ENCODE measurements around the gene SH3RF2. TPM values are rescaled to one million over a fixed set of nuclear protein-coding genes. Genes with fewer than 3 reads are reported as not detected.

Gene SH3RF2
- total and polyA plus RNA-seq, 4 experiments from 2014 or later: not detected

DNA sequence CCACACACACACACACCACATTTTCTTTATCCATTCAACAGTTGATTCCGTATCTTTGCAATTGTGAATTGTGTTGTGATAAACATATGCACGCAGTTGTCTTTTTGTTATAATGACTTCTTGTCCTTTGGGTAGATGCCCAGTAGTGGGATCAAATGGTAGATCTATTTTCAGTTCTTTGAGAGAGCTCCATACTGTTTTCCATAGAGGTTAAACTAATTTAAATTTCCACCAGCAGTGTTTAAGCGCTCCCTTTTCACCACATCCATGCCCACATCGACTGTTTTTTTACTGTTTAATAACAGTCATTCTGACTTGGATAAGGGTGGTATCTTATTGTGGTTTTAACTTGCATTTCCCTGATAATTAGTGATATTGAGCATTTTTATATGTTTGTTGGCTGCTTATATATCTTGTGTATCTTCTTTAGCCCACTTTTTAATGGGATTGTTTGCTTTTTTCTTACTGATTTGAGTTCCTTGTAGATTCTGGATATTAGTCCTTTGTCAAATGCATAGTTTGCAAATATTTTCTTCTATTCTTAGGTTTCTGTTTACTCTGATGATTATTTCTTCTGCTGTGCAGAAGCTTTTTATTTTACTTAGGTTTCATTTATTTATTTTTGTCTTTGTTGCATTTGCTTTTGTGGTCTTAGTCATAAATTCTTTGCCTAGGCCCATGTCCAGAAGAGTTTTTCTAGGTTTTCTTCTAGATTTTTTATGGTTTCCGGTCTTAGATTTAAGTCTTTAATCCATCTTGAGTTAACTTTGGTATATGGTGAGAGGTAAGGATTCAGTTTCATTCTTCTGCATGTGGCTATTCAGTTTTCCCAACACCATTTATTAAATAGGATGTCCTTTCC, 82.4 kb downstream of the SH3RF2 start:
- Mint-ChIP-seq H3K27me3 (peaks cover 0 to 5% of the 10 kb centered on the region in 2 donors), H3K4me1 (no peaks in the 10 kb centered on the region), H3K36me3 (no peaks in the 10 kb centered on the region), H3K4me3 (no peak overlapping the region), H3K9me3 (peaks cover 0 to 3% (median 0%) of the 10 kb centered on the region in 8 donors), H3K27ac (no peak overlapping the region)
- Histone ChIP-seq H3K27me3 (ENCODE audit: insufficient read depth, low read length) (no peaks in the 10 kb centered on the region), H3K4me3 (ENCODE audit: low read length in 2 of 2) (no peak overlapping the region), H3K27ac (ENCODE audit: low read depth, low read length) (no peak overlapping the region), H3K36me3 (ENCODE audit: insufficient read depth, low read length) (no peaks in the 10 kb centered on the region), H3K9me3 (ENCODE audit: control insufficient read depth in 1 of 2, low read length in 2 of 2) (no peaks in the 10 kb centered on the region), H3K4me1 (ENCODE audit: insufficient read depth, low read length) (no peaks in the 10 kb centered on the region)
- ChIA-PET POLR2A (ENCODE audit: partially characterized antibody) (no interaction called here), CTCF (ENCODE audit: partially characterized antibody) (interaction anchor here (1.6 kb wide), 1 partner anchor 22 kb away, joined by 3 read pairs; no protein-coding TSS in a partner anchor)
- DNase-seq: no peak
- intact Hi-C loops (cut with micrococcal nuclease): no loop called here

- Histone ChIP-seq H3K36me3 (ENCODE audit: insufficient read depth, low read length) (no peaks in the 10 kb centered on the region), H3K9me3 (ENCODE audit: control insufficient read depth in 1 of 2, low read length in 2 of 2) (no peaks in the 10 kb centered on the region), H3K4me3 (ENCODE audit: low read length in 2 of 2) (no peak overlapping the region), H3K4me1 (ENCODE audit: insufficient read depth, low read length) (no peaks in the 10 kb centered on the region), H3K27ac (ENCODE audit: low read depth, low read length) (no peak overlapping the region), H3K27me3 (ENCODE audit: insufficient read depth, low read length) (no peaks in the 10 kb centered on the region)
- Mint-ChIP-seq H3K9me3 (peaks cover 0 to 3% (median 0%) of the 10 kb centered on the region in 8 donors), H3K36me3 (no peaks in the 10 kb centered on the region), H3K4me1 (no peaks in the 10 kb centered on the region), H3K27me3 (peaks cover 0 to 4% of the 10 kb centered on the region in 2 donors), H3K4me3 (no peak overlapping the region), H3K27ac (no peak overlapping the region)
- no peak for DNase-seq
- POLR2A ChIA-PET (ENCODE audit: partially characterized antibody): no interaction called here
- CTCF ChIA-PET (ENCODE audit: partially characterized antibody): no interaction called here
- intact Hi-C loops (cut with micrococcal nuclease): no loop called here
Observed at GRCh38 chr5:146020100-146020499, 83.7 kb downstream of the SH3RF2 start.

DNA sequence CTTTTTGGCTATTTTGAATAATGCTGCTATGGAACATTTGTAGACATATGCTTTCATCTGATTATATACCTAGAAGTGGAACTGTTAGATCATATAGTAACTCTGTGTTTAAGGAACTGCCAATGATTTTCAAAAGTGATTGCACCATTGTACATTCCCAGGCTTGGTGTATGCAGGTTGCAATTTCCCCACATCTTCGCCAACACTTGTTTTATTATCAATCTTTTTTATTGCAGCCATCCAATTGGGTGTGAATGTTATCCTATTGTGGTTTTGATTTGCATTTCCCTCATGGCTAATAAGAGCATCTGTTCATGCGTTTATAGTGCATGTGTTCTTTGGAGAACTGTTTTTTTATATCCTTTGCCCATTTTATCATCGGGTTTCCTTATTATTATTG, 87.7 kb downstream of the SH3RF2 start:
- Histone ChIP-seq H3K4me1 (ENCODE audit: insufficient read depth, low read length) (no peaks in the 10 kb centered on the region), H3K27me3 (ENCODE audit: insufficient read depth, low read length) (no peaks in the 10 kb centered on the region), H3K36me3 (ENCODE audit: insufficient read depth, low read length) (no peaks in the 10 kb centered on the region), H3K9me3 (ENCODE audit: control insufficient read depth in 1 of 2, low read length in 2 of 2) (no peaks in the 10 kb centered on the region), H3K4me3 (ENCODE audit: low read length in 2 of 2) (no peak overlapping the region), H3K27ac (ENCODE audit: low read depth, low read length) (no peak overlapping the region)
- H3K36me3 Mint-ChIP-seq: no peaks in the 10 kb centered on the region
- intact Hi-C loops (cut with micrococcal nuclease): no loop called here
- DNase-seq: no peak
- ChIA-PET POLR2A (ENCODE audit: partially characterized antibody) (no interaction called here), CTCF (ENCODE audit: partially characterized antibody) (no interaction called here)
- H3K27ac Mint-ChIP-seq: no peak overlapping the region
- peaks cover 0 to 3% (median 0%) of the 10 kb centered on the region in 8 donors for H3K9me3 Mint-ChIP-seq
- no peaks in the 10 kb centered on the region for H3K4me1 Mint-ChIP-seq
- peaks cover 1 to 3% of the 10 kb centered on the region in 2 donors for H3K27me3 Mint-ChIP-seq
- H3K4me3 Mint-ChIP-seq: no peak overlapping the region

GRCh38 chr5:146025114-146025680, 88.8 kb downstream of the SH3RF2 start:
- Mint-ChIP-seq H3K4me3 (no peak overlapping the region), H3K4me1 (no peaks in the 10 kb centered on the region), H3K36me3 (no peaks in the 10 kb centered on the region), H3K9me3 (peaks cover 0 to 3% (median 0%) of the 10 kb centered on the region in 8 donors), H3K27me3 (peaks cover 1 to 3% of the 10 kb centered on the region in 2 donors), H3K27ac (no peak overlapping the region)
- POLR2A ChIA-PET (ENCODE audit: partially characterized antibody): no interaction called here
- intact Hi-C loops (cut with micrococcal nuclease): no loop called here
- Histone ChIP-seq H3K4me1 (ENCODE audit: insufficient read depth, low read length) (no peaks in the 10 kb centered on the region), H3K36me3 (ENCODE audit: insufficient read depth, low read length) (no peaks in the 10 kb centered on the region), H3K4me3 (ENCODE audit: low read length in 2 of 2) (no peak overlapping the region), H3K9me3 (ENCODE audit: control insufficient read depth in 1 of 2, low read length in 2 of 2) (no peaks in the 10 kb centered on the region), H3K27ac (ENCODE audit: low read depth, low read length) (no peak overlapping the region), H3K27me3 (ENCODE audit: insufficient read depth, low read length) (no peaks in the 10 kb centered on the region)
- CTCF ChIA-PET (ENCODE audit: partially characterized antibody): no interaction called here
- DNase-seq: no peak

DNA sequence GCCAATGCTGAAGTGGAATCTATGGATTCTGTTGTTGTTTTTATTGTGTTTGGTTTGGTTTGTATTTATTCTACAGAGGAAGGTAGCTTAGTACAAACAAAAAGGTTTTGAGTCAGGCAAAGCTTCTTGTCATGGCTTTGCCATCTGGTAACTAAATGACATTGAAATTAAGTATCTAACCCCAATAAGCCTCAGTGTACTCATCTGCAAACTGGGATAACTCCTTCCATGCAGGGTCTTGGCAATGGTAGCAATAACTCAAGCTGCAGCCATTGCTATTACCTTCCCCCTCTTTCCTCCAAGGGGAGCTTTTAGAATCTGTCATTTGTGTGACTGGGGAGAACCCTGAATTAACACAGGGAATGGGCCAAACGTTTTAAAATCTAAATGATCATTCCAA, 89.3 kb downstream of the SH3RF2 start:
- no peaks in the 10 kb centered on the region for H3K9me3 ChIP-seq (ENCODE audit: control insufficient read depth in 1 of 2, low read length in 2 of 2)
- H3K9me3 Mint-ChIP-seq: peaks cover 0 to 3% (median 0%) of the 10 kb centered on the region in 8 donors
- no peak overlapping the region for H3K4me3 ChIP-seq (ENCODE audit: low read length in 2 of 2)
- H3K27me3 Mint-ChIP-seq: peaks cover 1 to 3% of the 10 kb centered on the region in 2 donors
- H3K27me3 ChIP-seq (ENCODE audit: insufficient read depth, low read length): no peaks in the 10 kb centered on the region
- H3K4me1 Mint-ChIP-seq: no peaks in the 10 kb centered on the region
- H3K27ac ChIP-seq (ENCODE audit: low read depth, low read length): no peak overlapping the region
- no peak overlapping the region for H3K27ac Mint-ChIP-seq
- H3K4me3 Mint-ChIP-seq: no peak overlapping the region
- intact Hi-C loops (cut with micrococcal nuclease): no loop called here
- no peaks in the 10 kb centered on the region for H3K4me1 ChIP-seq (ENCODE audit: insufficient read depth, low read length)
- no peak for DNase-seq
- no peaks in the 10 kb centered on the region for H3K36me3 ChIP-seq (ENCODE audit: insufficient read depth, low read length)
- ChIA-PET POLR2A (ENCODE audit: partially characterized antibody) (no interaction called here), CTCF (ENCODE audit: partially characterized antibody) (no interaction called here)
- H3K36me3 Mint-ChIP-seq: no peaks in the 10 kb centered on the region

DNA sequence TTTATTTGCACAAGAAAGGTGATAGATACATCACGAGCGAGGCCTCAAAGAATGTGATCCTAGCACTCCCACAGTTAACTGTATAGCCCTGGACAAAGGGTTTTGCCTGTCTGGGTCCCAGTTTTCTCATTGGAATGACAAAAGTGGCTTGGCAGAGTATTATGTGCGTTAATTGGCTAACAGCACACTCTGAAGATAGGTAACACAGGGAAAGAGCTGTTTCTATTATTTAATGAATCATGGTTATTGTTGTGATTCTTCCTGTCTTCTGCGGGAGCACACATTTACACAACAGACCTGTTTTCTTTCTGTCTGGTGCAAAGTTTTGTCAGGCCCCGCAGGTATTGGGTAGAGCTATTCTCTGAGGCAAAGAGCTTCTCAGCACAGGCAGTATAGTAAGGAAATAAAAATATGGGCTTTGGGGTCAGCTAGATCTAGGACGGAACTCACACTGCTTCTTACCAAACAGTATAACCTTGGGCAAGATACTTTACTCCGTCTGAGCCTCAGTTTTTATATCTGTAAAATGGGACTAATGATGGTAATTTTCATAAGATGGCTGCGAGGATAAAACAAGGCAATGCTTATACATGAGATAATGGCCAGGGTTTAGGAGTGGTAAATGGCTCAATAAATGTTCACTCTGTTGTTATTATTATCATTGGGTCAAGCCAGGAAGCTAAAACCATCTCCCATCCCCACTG, 90.1 kb downstream of the SH3RF2 start:
- Histone ChIP-seq H3K4me1 (ENCODE audit: insufficient read depth, low read length) (no peaks in the 10 kb centered on the region), H3K27ac (ENCODE audit: low read depth, low read length) (no peak overlapping the region), H3K27me3 (ENCODE audit: insufficient read depth, low read length) (no peaks in the 10 kb centered on the region), H3K4me3 (ENCODE audit: low read length in 2 of 2) (no peak overlapping the region), H3K9me3 (ENCODE audit: control insufficient read depth in 1 of 2, low read length in 2 of 2) (no peaks in the 10 kb centered on the region), H3K36me3 (ENCODE audit: insufficient read depth, low read length) (no peaks in the 10 kb centered on the region)
- Mint-ChIP-seq H3K36me3 (no peaks in the 10 kb centered on the region), H3K27me3 (peaks cover 1 to 3% of the 10 kb centered on the region in 2 donors), H3K4me1 (no peaks in the 10 kb centered on the region), H3K4me3 (no peak overlapping the region), H3K9me3 (peaks cover 0 to 3% (median 0%) of the 10 kb centered on the region in 8 donors), H3K27ac (no peak overlapping the region)
- intact Hi-C loops (cut with micrococcal nuclease): no loop called here
- DNase-seq: no peak
- ChIA-PET POLR2A (ENCODE audit: partially characterized antibody) (no interaction called here), CTCF (ENCODE audit: partially characterized antibody) (no interaction called here)

GRCh38 chr5:146027751-146028150, 91.4 kb downstream of the SH3RF2 start:
- Histone ChIP-seq H3K4me3 (ENCODE audit: low read length in 2 of 2) (no peak overlapping the region), H3K9me3 (ENCODE audit: control insufficient read depth in 1 of 2, low read length in 2 of 2) (no peaks in the 10 kb centered on the region), H3K36me3 (ENCODE audit: insufficient read depth, low read length) (no peaks in the 10 kb centered on the region), H3K27ac (ENCODE audit: low read depth, low read length) (no peak overlapping the region), H3K27me3 (ENCODE audit: insufficient read depth, low read length) (no peaks in the 10 kb centered on the region), H3K4me1 (ENCODE audit: insufficient read depth, low read length) (no peaks in the 10 kb centered on the region)
- no peak overlapping the region for H3K27ac Mint-ChIP-seq
- no peaks in the 10 kb centered on the region for H3K4me1 Mint-ChIP-seq
- peaks cover 0 to 3% (median 0%) of the 10 kb centered on the region in 8 donors for H3K9me3 Mint-ChIP-seq
- peaks cover 1 to 3% of the 10 kb centered on the region in 2 donors for H3K27me3 Mint-ChIP-seq
- no peak for DNase-seq
- intact Hi-C loops (cut with micrococcal nuclease): no loop called here
- H3K4me3 Mint-ChIP-seq: no peak overlapping the region
- no peaks in the 10 kb centered on the region for H3K36me3 Mint-ChIP-seq
- POLR2A ChIA-PET (ENCODE audit: partially characterized antibody): no interaction called here
- CTCF ChIA-PET (ENCODE audit: partially characterized antibody): no interaction called here
